H9 (cell line): ENCODE data around the gene CHCHD3. TPM values are rescaled to one million over a fixed set of nuclear protein-coding genes. Genes with fewer than 3 reads are reported as not detected.

Experiments used
- DNase-seq: peaks from one replicate; pipeline ENCODE4 v3.0.0-alpha.2; 2017
- H2AFZ ChIP-seq: one replicate; pipeline ENCODE4 v1.6.1; 2013; ENCODE audit warnings: mild to moderate bottlenecking, low read length, control low read depth, moderate library complexity
- H2AK5ac ChIP-seq: 2 replicates; pipeline ENCODE4 v1.6.1; 2013; ENCODE audit warnings: low read length, control low read depth, mixed read lengths; ENCODE audit not compliant: insufficient read length
- H2BK120ac ChIP-seq: one replicate; pipeline ENCODE4 v1.6.1; 2013; ENCODE audit warnings: low read depth, mild to moderate bottlenecking, low read length, control low read depth, inconsistent platforms; ENCODE audit not compliant: poor library complexity, severe bottlenecking
- H2BK12ac ChIP-seq: 2 replicates; pipeline ENCODE4 v1.6.1; 2013; ENCODE audit warnings: low read length, control low read depth, mixed read lengths, low read depth; ENCODE audit not compliant: insufficient read length
- H2BK15ac ChIP-seq: 2 replicates; pipeline ENCODE4 v1.6.1; 2013; ENCODE audit warnings: low read depth, low read length, control low read depth
- H2BK20ac ChIP-seq: one replicate; pipeline ENCODE4 v1.6.1; 2013; ENCODE audit warnings: low read depth, mild to moderate bottlenecking, low read length, control low read depth, inconsistent platforms; ENCODE audit not compliant: poor library complexity, severe bottlenecking
- H2BK5ac ChIP-seq: 2 replicates; pipeline ENCODE4 v1.6.1; 2013; ENCODE audit warnings: low read length, control low read depth, mixed read lengths; ENCODE audit not compliant: insufficient read length
- H3K14ac ChIP-seq: 2 replicates; pipeline ENCODE4 v1.6.1; 2013; ENCODE audit warnings: low read length, control low read depth; ENCODE audit not compliant: insufficient read depth
- H3K18ac ChIP-seq: 2 replicates; pipeline ENCODE4 v1.6.1; 2013; ENCODE audit warnings: low read depth, mild to moderate bottlenecking, mixed read lengths, low read length, control low read depth; ENCODE audit not compliant: insufficient read length
- H3K23ac ChIP-seq: 2 replicates; pipeline ENCODE4 v1.6.1; 2013; ENCODE audit warnings: low read length, control low read depth, mixed read lengths, low read depth; ENCODE audit not compliant: insufficient read length
- H3K23me2 ChIP-seq: 2 replicates; pipeline ENCODE4 v1.6.1; 2013; ENCODE audit warnings: low read depth, mild to moderate bottlenecking, mixed read lengths, low read length, control low read depth; ENCODE audit not compliant: insufficient read length, poor library complexity, severe bottlenecking
- H3K27ac ChIP-seq: 2 replicates; pipeline ENCODE4 v1.5.1; 2013; ENCODE audit warnings: low read length, control low read depth, mixed read lengths, low read depth; ENCODE audit not compliant: insufficient read length
- H3K27me3 ChIP-seq: 2 replicates; pipeline ENCODE4 v1.6.1; 2013; ENCODE audit warnings: low read length, control low read depth, inconsistent platforms; ENCODE audit not compliant: insufficient read depth
- H3K4ac ChIP-seq: 2 replicates; pipeline ENCODE4 v1.6.1; 2013; ENCODE audit warnings: low read depth, mild to moderate bottlenecking, control low read depth, inconsistent platforms, low read length, moderate library complexity
- H3K4me1 ChIP-seq: 2 replicates; pipeline ENCODE4 v1.6.1; 2013; ENCODE audit warnings: low read length, control low read depth, inconsistent platforms; ENCODE audit not compliant: insufficient read depth
- H3K4me2 ChIP-seq: 2 replicates; pipeline ENCODE4 v1.6.1; 2013; ENCODE audit warnings: low read length, control low read depth, mixed read lengths; ENCODE audit not compliant: insufficient read length, insufficient read depth
- H3K56ac ChIP-seq: 2 replicates; pipeline ENCODE4 v1.6.1; 2013; ENCODE audit warnings: low read depth, mild to moderate bottlenecking, mixed read lengths, low read length, control low read depth; ENCODE audit not compliant: insufficient read length
- H3K79me1 ChIP-seq: 2 replicates; pipeline ENCODE4 v1.6.1; 2013; ENCODE audit warnings: low read depth, mild to moderate bottlenecking, moderate library complexity, low read length, control low read depth, inconsistent platforms; ENCODE audit not compliant: insufficient read depth, poor library complexity, severe bottlenecking
- H3K79me2 ChIP-seq: 2 replicates; pipeline ENCODE4 v1.6.1; 2013; ENCODE audit warnings: low read length, control low read depth, inconsistent platforms; ENCODE audit not compliant: insufficient read depth
- H3K9ac ChIP-seq: 2 replicates; pipeline ENCODE4 v1.6.1; 2013; ENCODE audit warnings: low read length, control low read depth, mixed read lengths; ENCODE audit not compliant: insufficient read length; ENCODE audit errors: extremely low read depth
- H3K9me3 ChIP-seq: one replicate; pipeline ENCODE4 v1.6.1; 2013; ENCODE audit warnings: low read depth, low read length, inconsistent platforms; ENCODE audit not compliant: control insufficient read depth
- H3T11ph ChIP-seq: one replicate; pipeline ENCODE4 v1.6.1; 2013; ENCODE audit warnings: mild to moderate bottlenecking, low read length, control low read depth, inconsistent platforms
- H4K20me1 ChIP-seq: one replicate; pipeline ENCODE4 v1.6.1; 2013; ENCODE audit not compliant: control insufficient read depth, insufficient read length, insufficient read depth
- H4K5ac ChIP-seq: 2 replicates; pipeline ENCODE4 v1.6.1; 2013; ENCODE audit warnings: low read depth, mild to moderate bottlenecking, mixed read lengths, low read length, control low read depth; ENCODE audit not compliant: insufficient read length
- H4K8ac ChIP-seq: replicated peaks from 2 replicates; pipeline ENCODE4 v1.6.1; 2013; ENCODE audit warnings: low read length, control low read depth, mixed read lengths, low read depth; ENCODE audit not compliant: insufficient read length
- H4K91ac ChIP-seq: 2 replicates; pipeline ENCODE4 v1.6.1; 2013; ENCODE audit warnings: low read depth, mild to moderate bottlenecking, moderate library complexity, mixed read lengths, low read length, control low read depth; ENCODE audit not compliant: insufficient read length
- H3K27ac Mint-ChIP-seq, 3 experiments: 2 replicates in 2 of 3; 3 replicates in 1 of 3; pipeline ENCODE4 v1.8.0; 2020 to 2021; ENCODE audit warnings: mixed read lengths in 3 of 3, mild to moderate bottlenecking in 1 of 3, moderate library complexity in 1 of 3
- H3K27me3 Mint-ChIP-seq: 2 replicates; pipeline ENCODE4 v1.8.0; 2021; ENCODE audit warnings: low read depth, mild to moderate bottlenecking, moderate library complexity, mixed read lengths
- H3K36me3 Mint-ChIP-seq, 3 experiments: 2 replicates in 2 of 3; 3 replicates in 1 of 3; pipeline ENCODE4 v1.8.0; 2020 to 2021; ENCODE audit warnings: low read depth in 3 of 3, mixed read lengths in 3 of 3; ENCODE audit not compliant: insufficient read depth in 1 of 3
- H3K4me1 Mint-ChIP-seq, 2 experiments: 2 replicates each; pipeline ENCODE4 v1.8.0; 2020; ENCODE audit warnings: mixed read lengths in 2 of 2
- H3K4me3 Mint-ChIP-seq, 2 experiments: 2 replicates in 1 of 2; 3 replicates in 1 of 2; pipeline ENCODE4 v1.8.0; 2020 to 2021; ENCODE audit warnings: mild to moderate bottlenecking in 2 of 2, mixed read lengths in 2 of 2, moderate library complexity in 1 of 2
- H3K9me3 Mint-ChIP-seq, 2 experiments: 2 replicates in 1 of 2; 3 replicates in 1 of 2; pipeline ENCODE4 v1.8.0; 2020; ENCODE audit warnings: mild to moderate bottlenecking in 2 of 2, mixed read lengths in 2 of 2, moderate library complexity in 1 of 2
- CTCF ChIP-seq: fragments of 200-600 bp; sonication (generic); conservative IDR thresholded peaks from 3 replicates; pipeline ENCODE4 v1.8.0; 2021; ENCODE audit warnings: antibody characterized with exemption, mild to moderate bottlenecking
- WGBS: extraction: QIAGEN DNeasy Blood & Tissue Kit; methylation state at CpG from one replicate; pipeline ENCODE4 v1.1.7; 2013; ENCODE audit warnings: missing lambda C conversion rate, low lambda C conversion rate, mixed read lengths; ENCODE audit not compliant: insufficient read length; ENCODE audit errors: extremely low coverage; 5-methylcytosine and 5-hydroxymethylcytosine counted together
- total RNA-seq: library from RNA; stranded (reverse); gene quantifications from 2 replicates; pipeline ENCODE4 v1.2.1, GENCODE V29; 2021

The CHCHD3 gene
- total RNA-seq, 1 experiment from 2014 or later: 104 TPM

DNA sequence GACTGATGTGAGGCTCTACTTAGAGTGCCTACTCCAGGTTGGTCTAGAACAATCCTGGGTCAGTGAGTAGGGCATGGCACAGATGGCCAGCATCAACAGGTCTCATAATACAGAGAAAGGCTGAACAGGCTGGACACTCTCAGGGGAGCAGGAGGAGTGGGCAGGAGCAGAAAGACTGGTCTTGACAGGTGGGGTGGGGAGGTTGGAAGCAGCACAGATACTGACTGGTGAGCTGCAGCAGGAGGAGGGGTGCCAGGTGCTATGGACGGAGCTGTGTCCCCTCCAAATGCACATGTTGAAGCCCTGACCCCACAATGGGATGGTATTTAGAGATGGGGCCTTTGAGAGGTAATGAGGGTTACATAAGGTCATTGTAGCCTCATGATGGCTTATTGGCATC is 315.2 kb downstream of the CHCHD3 start:
- Histone ChIP-seq H4K91ac (no peak overlapping the region), H3K9ac (no peak overlapping the region), H3K9me3 (no peaks in the 10 kb centered on the region), H3K27ac (no peak overlapping the region), H2AK5ac (no peak overlapping the region), H3K4me2 (no peak overlapping the region), H3K4ac (no peak overlapping the region), H3K14ac (no peak overlapping the region), H3K4me1 (no peaks in the 10 kb centered on the region; the same call in 1 of the 2 replicates), H2BK20ac (no peak overlapping the region), H3K23me2 (no peaks in the 10 kb centered on the region), H4K20me1 (no peaks in the 10 kb centered on the region), H3K79me1 (no peaks in the 10 kb centered on the region), H3K27me3 (no peaks in the 10 kb centered on the region), H2BK15ac (no peak overlapping the region), H3T11ph (no peak overlapping the region), H3K79me2 (no peaks in the 10 kb centered on the region), H3K18ac (peak overlapping the region; percentile 23), H2BK120ac (no peak overlapping the region), H2BK5ac (no peak overlapping the region), H2BK12ac (no peak overlapping the region), H3K56ac (no peak overlapping the region), H4K8ac (no peak overlapping the region), H4K5ac (no peak overlapping the region), H3K23ac (no peak overlapping the region), H2AFZ (no peak overlapping the region)
- Mint-ChIP-seq H3K4me3 (no peak overlapping the region), H3K4me1 (peaks cover 4 to 7% of the 10 kb centered on the region in 2 experiments), H3K9me3 (peaks cover 6 to 8% of the 10 kb centered on the region in 2 experiments; a peak in 4 of 5 replicates), H3K27me3 (no peaks in the 10 kb centered on the region; the same call in 1 of the 2 replicates), H3K36me3 (peaks cover 0 to 6% (median 5%) of the 10 kb centered on the region in 3 experiments; a peak in 3 of 7 replicates), H3K27ac (no peak overlapping the region)
- no peak for DNase-seq
- WGBS: no CpG with 5 or more reads among the region's 1 CpG
- no peak for TF ChIP-seq CTCF
